Activated CD4-positive, alpha-beta T cell treated with anti-CD3 and anti-CD28 coated beads, Interleukin-2, Interleukin-6, amounts not matched to agents 100 ng/mL and 50 ng/mL, durations not matched to agents 16 hours and 8 hours (primary cell): ENCODE measurements around the gene RSAD1.
A peak's percentile ranks its signal among the peaks of the same experiment; 100 is the strongest.

Experiments used
- DNase-seq: peaks from one replicate; pipeline ENCODE4 v3.0.0-alpha.2; 2020

RSAD1 gene

DNA sequence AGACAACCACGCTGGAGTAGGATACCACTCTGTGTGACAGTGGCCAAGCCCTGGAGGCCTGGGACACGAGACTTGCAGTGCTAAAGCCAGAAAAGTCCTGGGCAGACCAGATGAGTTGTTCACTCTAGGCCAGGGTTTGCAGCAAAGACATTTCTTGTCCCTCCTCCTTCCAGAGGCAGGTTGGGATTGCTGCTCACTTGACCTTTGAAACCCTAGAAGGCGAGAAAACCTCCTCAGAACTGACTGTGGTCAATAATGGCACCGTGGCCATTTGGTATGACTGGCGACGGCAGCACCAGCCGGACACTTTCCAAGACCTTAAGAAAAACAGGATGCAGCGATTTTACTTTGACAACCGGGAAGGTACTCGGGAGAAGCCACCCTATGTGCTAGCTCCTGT is 44.1 kb downstream of the RSAD1 start:
- no peak for DNase-seq

DNA sequence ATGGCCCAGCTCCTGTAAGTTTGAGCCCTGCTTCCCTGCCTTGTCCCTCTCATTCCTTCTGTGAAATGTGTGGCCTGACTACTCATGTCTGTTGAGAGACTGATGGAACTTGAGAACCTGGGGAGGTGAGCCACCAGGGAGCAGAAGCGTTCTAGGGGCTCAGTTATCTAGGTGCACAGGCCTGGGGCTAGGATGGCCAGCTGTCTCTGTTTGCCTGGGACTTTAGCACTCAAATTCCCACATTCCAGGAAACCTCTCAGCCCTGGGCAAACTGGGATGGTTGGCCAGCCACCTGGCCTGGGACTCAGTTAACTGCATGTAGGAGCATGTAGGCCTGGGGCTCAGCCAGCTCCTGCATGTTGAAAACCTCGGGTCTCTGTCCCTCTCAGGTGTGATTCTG is 44.5 kb downstream of the RSAD1 start:
- no peak for DNase-seq

DNA sequence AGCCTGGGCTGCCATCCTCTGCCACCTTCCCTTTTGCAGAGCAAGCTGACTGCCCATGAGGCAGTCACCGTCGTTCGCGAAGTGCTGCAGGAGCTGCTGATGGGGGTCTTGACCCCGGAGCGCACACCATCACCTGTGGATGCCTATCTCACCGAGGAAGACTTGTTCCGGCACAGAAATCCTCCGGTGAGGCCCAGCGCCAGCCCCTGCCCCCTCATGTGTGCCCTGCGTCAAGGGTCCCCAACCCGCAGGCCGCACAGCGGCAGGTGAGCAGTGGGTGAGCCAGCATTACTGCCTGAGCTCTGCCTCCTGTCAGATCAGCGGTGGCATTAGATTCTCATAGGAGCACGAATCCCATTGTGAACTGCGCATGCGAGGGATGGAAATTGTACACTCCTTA is 46.2 kb downstream of the RSAD1 start:
- no peak for DNase-seq

DNA sequence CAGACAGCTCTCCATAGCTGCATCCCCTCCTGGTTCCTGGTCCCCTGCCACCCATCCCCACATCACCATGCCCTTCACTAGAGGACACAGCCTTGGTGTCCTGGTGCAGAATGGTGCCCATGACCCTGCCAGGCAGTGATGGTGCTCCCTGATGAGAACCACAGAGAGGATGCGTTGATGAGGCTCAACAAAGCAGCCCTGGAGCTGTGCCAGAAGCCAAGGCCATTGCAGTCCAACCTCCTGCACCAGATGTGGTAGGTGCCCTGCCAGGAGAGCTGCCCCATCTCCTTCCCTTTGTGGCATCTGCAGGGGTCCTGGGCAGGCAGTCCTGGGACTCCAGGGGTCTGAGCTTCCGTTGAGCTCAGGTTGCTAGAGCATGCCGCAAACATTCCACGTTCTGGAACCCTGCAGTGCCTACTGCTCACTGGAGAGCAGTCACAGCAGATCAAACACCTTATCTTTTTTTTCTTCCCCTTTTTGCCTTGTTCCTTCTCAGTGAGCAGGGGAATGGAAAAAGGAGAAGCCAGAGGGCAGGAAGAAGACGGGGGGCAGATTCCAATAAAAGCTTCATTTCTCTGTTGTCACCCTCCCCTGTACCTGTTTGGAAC is 48.6 kb downstream of the RSAD1 start:
- no peak for DNase-seq

DNA sequence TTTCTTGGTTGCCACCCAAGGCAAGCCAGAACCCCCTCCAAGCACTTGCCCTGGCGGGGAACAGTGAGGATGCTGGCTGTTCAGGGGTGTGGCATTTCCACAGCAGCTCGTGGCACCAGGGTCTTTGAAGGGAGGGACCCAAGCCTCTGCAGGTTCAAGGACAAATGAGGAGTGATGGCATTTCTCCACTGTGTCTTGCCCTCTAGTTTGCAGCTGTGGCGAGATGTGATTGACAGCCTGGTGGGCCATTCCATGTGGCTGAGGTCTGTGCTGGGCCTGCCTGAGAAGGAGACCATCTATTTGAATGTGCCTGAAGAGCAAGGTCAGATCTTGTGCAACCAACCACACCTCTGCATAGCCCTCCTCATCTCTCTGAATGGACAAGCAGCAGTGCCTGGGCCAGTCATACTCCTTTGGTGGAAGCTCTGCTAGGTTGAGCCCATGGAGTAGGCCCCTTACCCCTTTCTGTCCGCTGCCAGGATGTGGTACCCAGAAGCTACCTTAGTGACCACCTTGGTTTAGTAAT is 49.4 kb downstream of the RSAD1 start:
- no peak for DNase-seq

DNA sequence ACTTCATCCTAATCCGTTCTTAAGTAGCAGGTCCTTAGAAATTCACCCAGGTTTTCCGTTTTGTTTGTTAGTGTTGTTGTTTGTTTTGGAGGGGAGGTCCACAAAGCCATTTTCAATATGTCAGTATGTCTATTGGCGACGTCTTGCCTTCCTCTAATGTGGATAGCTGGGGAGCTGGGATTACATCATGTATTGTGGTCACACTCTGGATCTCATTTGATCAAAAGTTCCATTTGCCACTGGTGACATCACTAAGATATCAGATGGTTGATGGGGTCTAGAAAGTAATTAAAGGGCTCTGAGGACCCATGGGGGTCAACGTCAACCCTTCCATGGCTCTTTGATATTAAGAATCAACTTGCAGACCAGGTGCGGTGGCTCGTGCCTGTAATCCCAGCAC is 51.2 kb downstream of the RSAD1 start:
- DNase-seq = no peak

DNA sequence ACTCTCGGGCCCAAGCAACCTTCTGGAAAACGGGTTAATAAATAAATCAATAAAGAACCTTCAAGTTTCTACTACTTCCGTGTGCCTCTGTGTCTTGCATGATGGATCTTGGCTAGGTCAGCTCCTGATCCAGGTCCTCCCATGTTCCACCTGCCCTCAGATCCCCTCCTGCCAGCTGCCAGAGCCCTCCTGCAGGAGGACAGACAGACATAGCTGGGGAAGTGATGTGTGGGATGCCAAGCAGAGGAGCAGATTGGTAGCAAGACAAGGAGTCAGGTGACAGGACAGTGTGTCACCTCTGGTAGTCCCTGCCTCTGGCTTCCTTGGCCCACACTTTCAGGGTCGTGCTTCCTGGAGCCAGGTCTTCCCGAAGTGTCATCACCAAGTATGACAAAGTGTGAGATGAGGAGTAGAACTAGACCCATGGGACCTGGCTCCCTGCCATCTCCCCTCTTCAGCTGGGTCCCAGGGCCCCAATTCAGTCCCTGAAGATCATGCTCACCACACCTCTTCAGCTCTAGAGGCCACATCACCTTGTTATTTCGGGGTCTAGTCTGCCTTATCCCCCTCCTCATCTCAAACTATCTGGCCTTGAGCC is 52.9 kb downstream of the RSAD1 start:
- DNase-seq = no peak

DNA sequence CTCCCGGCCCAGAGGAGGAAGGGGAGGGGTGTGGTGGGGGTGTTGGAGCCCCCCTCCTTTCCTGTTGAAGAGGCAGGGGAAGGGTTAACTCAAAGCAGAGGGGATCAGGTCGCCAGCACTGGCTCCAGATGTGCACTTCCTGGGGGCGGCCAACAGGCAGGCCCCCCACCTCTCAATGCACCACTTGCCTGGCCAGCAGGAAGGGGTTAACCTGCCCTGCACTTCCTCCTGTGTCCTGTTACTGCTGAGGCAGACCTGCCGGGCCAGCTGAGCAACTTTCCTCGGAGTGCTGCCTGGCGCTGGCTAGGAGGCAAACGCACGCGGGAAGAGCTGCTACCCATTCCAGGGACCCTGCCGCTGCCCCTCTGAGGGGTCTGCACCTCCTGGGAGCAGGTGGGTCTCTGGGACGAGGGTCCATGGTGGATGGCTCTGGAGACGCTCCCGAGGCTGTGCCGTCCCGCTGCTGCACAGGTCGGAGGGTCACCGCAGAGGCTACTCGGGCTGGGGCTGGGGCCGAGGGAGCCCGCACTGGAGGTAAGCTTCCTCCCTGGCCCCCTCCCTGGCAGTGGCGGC is 53.9 kb downstream of the RSAD1 start, which contains the start of gene EPN3:
TSS of gene EPN3 (plus strand) at position 284 of the 573 bp plus-strand sequence. CDS start 3,822 bp downstream, outside the sequence.
- DNase-seq = no peak

DNA sequence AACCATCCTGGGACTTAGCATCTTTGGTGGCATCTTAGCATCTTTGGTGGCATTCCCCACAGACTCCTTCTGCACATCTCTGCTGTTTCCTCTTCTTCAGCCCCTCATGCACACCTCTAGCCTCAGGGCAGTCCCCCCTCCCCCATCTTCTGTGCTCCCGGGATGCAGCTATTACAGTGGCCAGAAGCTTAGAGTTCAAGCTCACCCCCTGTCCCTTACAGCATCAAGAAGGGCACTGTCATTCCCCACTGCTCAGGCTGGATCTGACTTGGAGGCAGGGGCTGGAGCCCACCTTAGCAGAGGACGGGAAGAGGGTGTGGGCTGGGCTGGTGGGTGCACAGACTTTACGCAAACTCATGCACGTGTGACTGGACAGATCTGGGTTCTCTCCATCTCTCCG is 54.5 kb downstream of the RSAD1 start:
- DNase-seq = no peak

DNA sequence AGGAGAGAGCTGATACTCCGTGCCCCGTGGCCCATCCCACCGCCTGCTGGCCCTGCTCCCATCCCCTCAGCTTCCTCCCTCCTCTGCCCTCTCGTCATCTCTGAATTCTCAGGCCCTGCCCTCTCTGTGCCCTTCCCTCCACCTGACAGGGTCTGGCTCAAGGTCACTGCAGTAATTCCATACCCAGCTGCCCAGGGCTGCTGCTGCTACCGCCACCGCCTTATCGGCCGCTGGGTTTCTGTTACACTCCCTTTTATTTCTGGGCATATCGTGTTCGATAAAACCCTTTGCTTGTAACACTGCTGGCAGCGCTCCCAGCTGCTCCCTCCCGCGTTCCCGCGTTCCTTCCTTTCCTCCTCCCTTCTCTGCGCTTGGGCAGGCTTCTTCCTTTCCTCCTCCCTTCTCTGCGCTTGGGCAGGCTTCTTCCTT is 55.1 kb downstream of the RSAD1 start:
- no peak for DNase-seq

DNA sequence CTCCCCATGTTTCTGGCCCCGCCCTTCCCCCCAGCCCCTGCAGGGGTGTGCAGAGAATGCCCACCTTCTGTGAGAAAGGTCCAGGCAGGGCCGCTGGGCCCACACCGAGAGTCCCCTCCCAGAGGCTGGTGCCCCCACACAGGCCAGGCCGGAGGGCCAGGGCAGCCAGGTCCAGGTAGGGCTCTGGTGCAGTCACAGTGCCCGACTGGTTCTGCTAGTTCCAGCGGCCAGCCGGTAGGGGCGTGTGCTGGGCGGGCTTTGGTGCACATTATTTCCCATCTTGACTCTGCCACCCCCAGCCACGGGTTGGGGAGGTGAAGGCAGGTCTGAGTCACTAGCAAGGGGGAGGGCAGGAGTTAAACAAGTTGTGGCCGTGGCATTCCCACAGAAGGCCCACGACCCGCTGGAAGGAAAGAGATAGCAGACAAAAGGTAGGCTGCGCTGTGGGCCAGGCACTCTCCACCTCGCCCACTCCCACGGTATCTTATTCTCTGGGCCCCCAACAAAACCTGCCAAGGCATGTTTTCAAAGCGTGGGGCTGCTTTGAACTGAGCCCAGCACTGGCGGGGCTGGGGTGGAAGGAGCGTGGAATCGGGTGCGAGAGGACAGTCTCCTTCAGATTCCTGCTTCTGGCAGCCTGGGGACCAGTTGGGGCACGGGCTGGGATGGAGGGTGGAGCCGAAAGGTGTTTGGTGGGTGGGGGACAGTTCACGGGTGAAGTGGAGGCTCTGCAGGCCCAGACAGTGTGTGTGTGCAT is 55.7 kb downstream of the RSAD1 start:
- DNase-seq = peak; percentile 27

DNA sequence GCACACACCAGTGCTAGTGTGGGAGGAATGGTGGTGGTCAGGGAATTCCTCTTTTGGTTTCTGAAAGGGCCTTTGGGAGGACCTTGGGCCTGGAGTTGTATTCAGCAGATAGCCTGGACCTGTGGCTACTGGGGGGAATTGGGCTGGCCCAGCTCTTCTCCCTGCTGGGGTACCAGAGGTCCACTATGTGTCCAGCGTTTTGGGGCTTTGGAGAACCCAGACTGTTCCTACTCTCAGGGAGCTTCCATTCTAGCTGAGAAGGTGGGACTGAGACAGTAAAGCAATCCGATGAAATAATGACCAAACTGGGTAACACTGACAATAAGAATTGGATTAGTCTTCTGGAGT is 56.3 kb downstream of the RSAD1 start:
- DNase-seq = no peak

DNA sequence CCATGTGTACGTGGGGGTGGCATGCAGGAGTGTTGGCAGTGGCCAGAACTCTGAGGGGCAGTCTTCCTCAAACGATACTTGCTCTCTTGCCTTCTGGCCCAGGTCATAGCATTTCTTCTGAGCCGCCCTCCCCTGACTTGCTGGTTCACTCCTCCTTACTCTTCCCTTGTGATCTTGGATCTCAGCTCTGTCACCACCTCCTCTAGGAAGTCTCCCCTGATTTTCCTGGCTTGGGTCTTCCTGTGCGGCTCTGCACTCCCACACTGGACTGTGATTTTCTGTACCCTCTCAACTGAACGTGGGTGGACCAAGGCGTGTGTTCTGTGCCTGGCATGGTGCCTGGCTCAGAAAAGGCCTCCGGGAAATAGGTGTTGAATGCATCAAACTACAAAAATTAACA is 56.7 kb downstream of the RSAD1 start:
- no peak for DNase-seq
